Measurements from ENCODE around the gene TIMM10B. TPM values are rescaled to one million over a fixed set of nuclear protein-coding genes. Genes with fewer than 3 reads are reported as not detected.

Gene TIMM10B
- total and polyA plus RNA-seq, 2 of the 4 experiments (the other 2 are of a cell fraction): 24.7 to 27.1 TPM

DNA sequence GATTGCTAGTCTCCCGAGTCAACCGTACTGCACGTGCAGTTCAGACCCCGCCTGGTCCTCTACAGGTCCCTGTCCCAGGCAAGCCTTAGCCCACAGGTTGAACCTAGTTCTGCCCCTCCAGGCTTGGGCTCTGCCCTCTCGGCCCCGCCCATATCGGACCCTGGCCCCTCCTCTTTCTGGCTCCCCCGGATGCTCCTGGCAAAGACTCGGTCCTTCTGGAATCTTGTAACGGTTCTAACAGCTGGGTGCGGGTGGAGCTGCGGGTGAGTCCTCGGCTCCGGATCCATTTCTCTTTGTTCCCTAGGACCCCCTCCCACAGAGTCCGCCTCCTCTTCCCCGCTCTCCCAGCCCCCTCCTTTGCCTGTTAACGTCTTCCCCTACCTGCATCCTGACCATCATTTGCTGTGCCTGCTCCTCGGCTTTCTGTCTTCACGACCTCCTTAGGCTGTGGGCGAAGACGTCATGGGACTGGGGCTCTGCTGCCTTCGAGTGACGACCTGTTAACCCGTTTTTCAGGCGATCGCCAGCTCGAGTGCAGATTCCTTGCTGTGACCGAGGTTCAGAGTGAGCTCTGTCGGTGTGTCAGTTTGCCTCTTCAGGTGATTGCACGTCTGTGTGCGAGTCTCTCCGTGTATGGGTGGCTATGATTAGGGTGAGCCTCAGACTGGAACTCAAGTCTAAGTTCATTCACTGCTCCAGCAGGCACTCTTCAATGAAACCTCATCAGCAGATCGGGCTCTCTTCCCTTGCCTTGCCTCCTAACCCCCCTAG, 16.0 kb downstream of the TIMM10B start, which contains the start of gene DNHD1:
Gene DNHD1 (plus strand): TSS at position 212 of the 771 bp plus-strand sequence. CDS start 936 bp downstream, outside the sequence.
- no TSS peak for BruUV-seq (replicated peaks)
- H2BK20ac ChIP-seq (ENCODE audit: low read depth, low read length): no peak within 1 kb of the TSS
- no peak within 1 kb of the TSS for H4K5ac ChIP-seq (ENCODE audit: low read depth, low read length)
- H3K79me1 ChIP-seq (ENCODE audit: low read depth in 1 of 2, low read length in 2 of 2): peaks cover 4 to 8% of the 10 kb centered on the region in 2 experiments; a peak in 2 of 4 replicates
- H4K20me1 ChIP-seq (ENCODE audit: insufficient read depth, low read length): no peaks in the 10 kb centered on the region
- no peak for TF ChIP-seq FOS (IDR thresholded peaks at IDR 0.05; ENCODE audit: low read depth, low read length)
- no peak for TF ChIP-seq MAZ (IDR thresholded peaks at IDR 0.05; ENCODE audit: borderline replicate concordance, low read depth, low read length)
- TF ChIP-seq POLR2A (IDR thresholded peaks at IDR 0.05; ENCODE audit: low read depth, low read length): no peak
- TF ChIP-seq, protein P1, sequence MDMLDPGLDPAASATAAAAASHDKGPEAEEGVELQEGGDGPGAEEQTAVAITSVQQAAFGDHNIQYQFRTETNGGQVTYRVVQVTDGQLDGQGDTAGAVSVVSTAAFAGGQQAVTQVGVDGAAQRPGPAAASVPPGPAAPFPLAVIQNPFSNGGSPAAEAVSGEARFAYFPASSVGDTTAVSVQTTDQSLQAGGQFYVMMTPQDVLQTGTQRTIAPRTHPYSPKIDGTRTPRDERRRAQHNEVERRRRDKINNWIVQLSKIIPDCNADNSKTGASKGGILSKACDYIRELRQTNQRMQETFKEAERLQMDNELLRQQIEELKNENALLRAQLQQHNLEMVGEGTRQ (IDR thresholded peaks at IDR 0.05; ENCODE audit: low read depth, low read length): no peak
- no peak for TF ChIP-seq RCOR1 (IDR thresholded peaks at IDR 0.05; ENCODE audit: insufficient replicate concordance, low read length)
- TF ChIP-seq NFE2L2 (IDR thresholded peaks at IDR 0.05; ENCODE audit: low read depth, low read length): no peak
- TF ChIP-seq, protein P2, sequence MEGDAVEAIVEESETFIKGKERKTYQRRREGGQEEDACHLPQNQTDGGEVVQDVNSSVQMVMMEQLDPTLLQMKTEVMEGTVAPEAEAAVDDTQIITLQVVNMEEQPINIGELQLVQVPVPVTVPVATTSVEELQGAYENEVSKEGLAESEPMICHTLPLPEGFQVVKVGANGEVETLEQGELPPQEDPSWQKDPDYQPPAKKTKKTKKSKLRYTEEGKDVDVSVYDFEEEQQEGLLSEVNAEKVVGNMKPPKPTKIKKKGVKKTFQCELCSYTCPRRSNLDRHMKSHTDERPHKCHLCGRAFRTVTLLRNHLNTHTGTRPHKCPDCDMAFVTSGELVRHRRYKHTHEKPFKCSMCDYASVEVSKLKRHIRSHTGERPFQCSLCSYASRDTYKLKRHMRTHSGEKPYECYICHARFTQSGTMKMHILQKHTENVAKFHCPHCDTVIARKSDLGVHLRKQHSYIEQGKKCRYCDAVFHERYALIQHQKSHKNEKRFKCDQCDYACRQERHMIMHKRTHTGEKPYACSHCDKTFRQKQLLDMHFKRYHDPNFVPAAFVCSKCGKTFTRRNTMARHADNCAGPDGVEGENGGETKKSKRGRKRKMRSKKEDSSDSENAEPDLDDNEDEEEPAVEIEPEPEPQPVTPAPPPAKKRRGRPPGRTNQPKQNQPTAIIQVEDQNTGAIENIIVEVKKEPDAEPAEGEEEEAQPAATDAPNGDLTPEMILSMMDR (conservative IDR thresholded peaks at IDR 0.05; ENCODE audit: low read depth, low read length): no peak
- no peak for TF ChIP-seq SMC3 (IDR thresholded peaks at IDR 0.05; ENCODE audit: low read depth, low read length)
- TF ChIP-seq RAD21 (IDR thresholded peaks at IDR 0.05; ENCODE audit: low read length): no peak
- H3K56ac ChIP-seq (ENCODE audit: extremely low read depth, insufficient read depth, low read length): no peak within 1 kb of the TSS
- in situ Hi-C loops (cut with MboI; ENCODE audit: low sequenced_read_pairs): no loop called here
- H3K9me3 ChIP-seq (ENCODE audit: control insufficient read depth, insufficient read depth, low read length): no peaks in the 10 kb centered on the region
- dilution Hi-C loops (cut with HindIII; ENCODE audit: low sequenced_read_pairs, unreplicated experiment): no loop called here
- no peak within 1 kb of the TSS for H2AFZ ChIP-seq (replicated peaks; ENCODE audit: low read length, poor library complexity)
- no peak within 1 kb of the TSS for H2BK120ac ChIP-seq (ENCODE audit: low read depth, low read length)
- H3K23ac ChIP-seq (ENCODE audit: low read depth, low read length): no peak within 1 kb of the TSS
- H2AK5ac ChIP-seq (ENCODE audit: low read depth, low read length): no peak within 1 kb of the TSS
- DNase-seq: no peak
- no peak for ATAC-seq (ENCODE audit: low read depth)
- 38% methylated on average over 27 of the region's 33 CpGs; no CpG with 5 or more reads in 1 of the 2 experiments for WGBS, 2 experiments (ENCODE audit: extremely low coverage in 2 of 2, insufficient read length in 1 of 2)
- intact Hi-C loops (cut with micrococcal nuclease): no loop called here
- peaks cover 5% of the 10 kb centered on the region; the same call in 1 of the 2 replicates for H3K9me1 ChIP-seq (ENCODE audit: insufficient read depth, low read length)
- no peak within 1 kb of the TSS for H4K91ac ChIP-seq (ENCODE audit: insufficient read depth, low read depth, low read length)
- H3K14ac ChIP-seq (replicated peaks; ENCODE audit: low read depth, low read length): no peak within 1 kb of the TSS
- no peak within 1 kb of the TSS for H3K9ac ChIP-seq (ENCODE audit: low read depth, low read length)
- CTCF ChIA-PET: no interaction called here
- H3K18ac ChIP-seq (ENCODE audit: low read depth, low read length): no peak within 1 kb of the TSS
- no peak within 1 kb of the TSS for H2BK15ac ChIP-seq (ENCODE audit: low read depth, low read length)
- no peak within 1 kb of the TSS for H3K4me2 ChIP-seq (ENCODE audit: low read depth, low read length)
- H3K4me1 ChIP-seq (ENCODE audit: control insufficient read depth, insufficient read depth, low read length): no peaks in the 10 kb centered on the region
- POLR2A ChIA-PET (ENCODE audit: unreplicated experiment): no interaction called here
- H3K4me3 ChIP-seq (ENCODE audit: insufficient read depth, low read depth, low read length): no peak within 1 kb of the TSS
- peaks cover 13% of the 10 kb centered on the region for H3K36me3 ChIP-seq (ENCODE audit: control insufficient read depth, insufficient read depth, low read length)
- H2BK5ac ChIP-seq (ENCODE audit: low read depth, low read length, poor library complexity, severe bottlenecking): no peak within 1 kb of the TSS
- no peak within 1 kb of the TSS for H3K27ac ChIP-seq (ENCODE audit: insufficient read depth, low read length)
- H3K27me3 ChIP-seq (ENCODE audit: control insufficient read depth, insufficient read depth, low read length): no peaks in the 10 kb centered on the region
- no peak within 1 kb of the TSS for H4K8ac ChIP-seq (ENCODE audit: low read depth in 2 of 2, low read length in 2 of 2)
- no peak within 1 kb of the TSS for H2AK9ac ChIP-seq (replicated peaks; ENCODE audit: low read depth, low read length, poor library complexity)
- no peak within 1 kb of the TSS for H3K4ac ChIP-seq (ENCODE audit: low read depth, low read length)

All from IMR-90 (cell line).